Right cardiac atrium (tissue), 5 donors: Measurements from ENCODE around the gene SH2D4B. TPM values are rescaled to one million over a fixed set of nuclear protein-coding genes. Genes with fewer than 3 reads are reported as not detected.
A peak's percentile ranks its signal among the peaks of the same experiment; 100 is the strongest.

Experiments used
- ATAC-seq, 2 donors: fragments of 200-7000 bp; cut with Tn5 transposase; one replicate each; pipeline versions ENCODE4 v1.8.0 to v1.9.1; 2020; ENCODE audit warnings: moderate library complexity in 2 of 2, mild to moderate bottlenecking in 1 of 2
- DNase-seq, 3 donors: peaks; one replicate each; pipeline ENCODE4 v3.0.0-alpha.2; 2020
- H3K27ac ChIP-seq: one replicate; pipeline ENCODE4 v1.5.1; 2013; ENCODE audit warnings: mild to moderate bottlenecking, low read length, control low read depth, moderate library complexity
- H3K27me3 ChIP-seq: one replicate; pipeline ENCODE4 v1.6.1; 2013; ENCODE audit not compliant: control insufficient read depth, insufficient read depth
- H3K4me1 ChIP-seq: one replicate; pipeline ENCODE4 v1.6.1; 2013; ENCODE audit warnings: low read length; ENCODE audit not compliant: control insufficient read depth, insufficient read depth
- H3K4me3 ChIP-seq: one replicate; pipeline ENCODE4 v1.5.1; 2013; ENCODE audit warnings: low read length, control low read depth
- H3K9me3 ChIP-seq: one replicate; pipeline ENCODE4 v1.6.1; 2013; ENCODE audit warnings: low read length; ENCODE audit not compliant: control insufficient read depth
- WGBS: extraction: QIAGEN DNeasy Blood & Tissue Kit; methylation state at CpG from one replicate; pipeline ENCODE4 v1.1.7; 2013; 5-methylcytosine and 5-hydroxymethylcytosine counted together
- intact Hi-C, 4 donors: fragments of 100-400 bp; cut with DNase I; formaldehyde crosslinking; loops; one replicate each; pipeline versions ENCODE4 v1.11.0 to v1.14.0; 2022 to 2023
- polyA plus RNA-seq: library from polyadenylated mRNA; stranded (reverse); fragments of 200-250 nt; gene quantifications from one replicate; pipeline ENCODE4 v1.2.3, GENCODE V29; 2013
- total RNA-seq, 4 donors: library from RNA; stranded (reverse); fragmentation: NEBNext Ultra II Directional; extraction: Animal tissue kit (Norgen Biotek cat#: 25700); gene quantifications; one replicate each; pipeline ENCODE4 v1.2.1, GENCODE V29; 2021
- donor health status: healthy with polysubstance abuse.
- donor health status: DM: no; HTN: yes; CAD: no.
- donor health status: DM: no; HTN: no; CAD: no.
- donor health status: DM: no; HTN: yes; CAD: no; lungs with severe emphysema.
- donor health status: DM: yes; HTN: yes; CAD: no.

The SH2D4B gene
- total and polyA plus RNA-seq, 5 donors = not detected

DNA sequence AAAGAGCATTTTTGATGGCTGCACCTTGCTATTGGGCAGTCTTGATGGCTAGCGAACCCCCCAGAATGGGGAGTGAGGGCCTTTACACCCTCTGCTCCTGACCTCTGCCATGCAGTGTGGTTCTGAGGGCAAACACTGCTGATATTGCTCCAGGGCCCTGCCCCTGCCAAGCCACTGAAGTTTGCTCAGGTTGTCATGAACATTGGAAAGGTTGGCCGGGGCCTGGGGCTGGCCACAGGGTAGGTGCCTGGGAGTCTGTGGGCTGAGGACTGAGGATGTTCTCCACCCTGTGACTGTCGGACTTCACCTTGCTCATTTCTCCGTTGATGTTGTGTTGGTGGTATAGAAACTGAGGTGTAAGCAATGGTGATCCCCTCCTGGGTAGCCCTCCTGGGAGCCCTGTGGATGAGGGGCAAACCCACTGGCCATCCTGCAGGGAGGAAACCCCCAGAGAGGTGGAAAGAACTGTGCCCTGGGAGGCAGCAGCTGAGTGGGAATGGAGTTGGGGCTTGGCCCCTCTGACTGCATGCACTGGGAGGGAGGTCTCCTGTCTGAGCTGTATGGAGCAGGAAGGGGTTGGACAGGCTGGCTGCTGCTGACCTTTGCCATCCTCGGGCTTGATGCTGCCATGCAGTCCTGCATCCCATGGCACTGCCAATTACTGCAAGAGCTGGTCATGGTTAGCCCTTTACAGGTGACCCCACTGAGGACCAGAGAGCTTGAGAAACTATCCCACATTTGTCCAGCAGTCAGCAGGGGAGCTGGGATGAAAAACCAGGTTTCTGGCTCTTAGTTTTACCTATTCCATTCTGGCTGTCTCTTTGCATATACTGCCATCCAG is 77.1 kb downstream of the SH2D4B start:
- no peak overlapping the region for H3K4me3 ChIP-seq
- no peaks in the 10 kb centered on the region for H3K9me3 ChIP-seq
- H3K4me1 ChIP-seq = no peaks in the 10 kb centered on the region
- ATAC-seq (no peak), DNase-seq (no peak)
- intact Hi-C loops = no loop called here
- H3K27ac ChIP-seq = no peak overlapping the region
- no peaks in the 10 kb centered on the region for H3K27me3 ChIP-seq
- WGBS = 97% methylated on average over 5 of the region's 5 CpGs

DNA sequence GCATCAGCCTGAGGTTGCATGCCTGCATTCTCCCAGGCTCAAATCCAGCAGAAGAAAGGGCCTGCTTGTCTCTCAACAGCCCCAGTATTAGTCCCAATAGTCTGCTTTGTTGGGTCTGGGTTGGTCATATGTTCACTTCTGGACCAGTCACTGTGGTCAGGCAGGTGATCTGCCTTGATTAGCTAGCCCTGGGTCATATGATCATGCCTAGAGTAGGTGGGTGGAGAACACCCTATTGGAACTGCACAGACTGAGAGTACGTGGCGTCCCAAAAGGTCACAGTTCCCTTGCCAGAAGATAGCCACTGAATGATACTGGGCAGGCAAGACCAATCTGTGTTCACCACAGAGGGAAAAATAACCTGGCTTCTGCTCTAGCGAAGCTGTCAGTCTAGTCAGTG is 80.1 kb downstream of the SH2D4B start:
- intact Hi-C loops = no loop called here
- no peak overlapping the region for H3K27ac ChIP-seq
- no peaks in the 10 kb centered on the region for H3K9me3 ChIP-seq
- H3K4me1 ChIP-seq = no peaks in the 10 kb centered on the region
- H3K27me3 ChIP-seq = no peaks in the 10 kb centered on the region
- DNase-seq = no peak
- no peak for ATAC-seq
- 80% methylated on average over 3 of the region's 3 CpGs for WGBS
- H3K4me3 ChIP-seq = no peak overlapping the region

DNA sequence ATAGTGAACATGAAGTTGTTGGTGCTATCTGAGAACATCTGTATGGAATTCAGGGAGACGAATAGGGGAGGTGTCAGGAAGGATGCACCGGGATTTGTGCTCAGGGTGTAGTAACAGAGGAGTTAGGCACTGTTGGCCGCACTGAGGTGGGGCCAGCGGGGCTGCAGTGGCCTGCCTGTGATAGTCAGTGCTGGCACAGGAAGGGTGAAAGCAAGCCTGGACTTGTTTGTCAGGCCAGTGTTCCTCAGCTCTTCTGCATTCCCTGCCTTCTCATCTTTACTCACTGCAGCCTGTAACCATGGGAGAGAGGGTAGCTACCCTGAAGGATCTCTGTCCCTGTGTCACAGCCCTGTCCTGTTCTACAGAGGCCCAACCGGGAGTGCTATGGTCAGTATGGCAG is 81.3 kb downstream of the SH2D4B start:
- H3K27ac ChIP-seq = no peak overlapping the region

DNA sequence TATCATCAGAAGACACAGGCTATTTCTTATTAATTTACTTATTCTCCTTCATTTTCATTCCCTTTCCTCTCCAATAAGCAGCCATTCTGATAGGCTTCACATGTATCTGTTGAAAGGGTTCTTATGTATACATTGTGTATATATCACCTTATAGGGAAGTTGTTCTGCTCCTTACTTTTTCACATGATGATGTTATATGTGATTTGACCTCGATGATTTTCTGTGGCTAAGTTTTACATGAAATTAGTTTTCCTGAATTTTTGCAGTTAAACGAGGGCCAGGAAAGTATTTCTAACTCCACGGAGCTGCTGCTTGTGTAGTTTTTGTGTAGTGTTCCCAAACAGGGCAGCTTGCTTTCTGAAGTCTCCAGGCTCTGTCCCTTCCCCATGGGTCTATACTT is 84.5 kb downstream of the SH2D4B start:
- Histone ChIP-seq H3K27me3 (no peaks in the 10 kb centered on the region), H3K4me1 (no peaks in the 10 kb centered on the region), H3K9me3 (no peaks in the 10 kb centered on the region), H3K27ac (no peak overlapping the region), H3K4me3 (no peak overlapping the region)
- intact Hi-C loops = no loop called here
- ATAC-seq = no peak
- WGBS = 68% methylated on average over 3 of the region's 3 CpGs
- DNase-seq = no peak

More for the DNA sequence above, 81.3 kb downstream of the SH2D4B start:
- Histone ChIP-seq H3K27me3 (no peaks in the 10 kb centered on the region), H3K9me3 (no peaks in the 10 kb centered on the region), H3K4me3 (no peak overlapping the region), H3K4me1 (no peaks in the 10 kb centered on the region)
- 92% methylated on average over 5 of the region's 5 CpGs for WGBS
- ATAC-seq (no peak), DNase-seq (no peak)
- intact Hi-C loops = no loop called here

DNA sequence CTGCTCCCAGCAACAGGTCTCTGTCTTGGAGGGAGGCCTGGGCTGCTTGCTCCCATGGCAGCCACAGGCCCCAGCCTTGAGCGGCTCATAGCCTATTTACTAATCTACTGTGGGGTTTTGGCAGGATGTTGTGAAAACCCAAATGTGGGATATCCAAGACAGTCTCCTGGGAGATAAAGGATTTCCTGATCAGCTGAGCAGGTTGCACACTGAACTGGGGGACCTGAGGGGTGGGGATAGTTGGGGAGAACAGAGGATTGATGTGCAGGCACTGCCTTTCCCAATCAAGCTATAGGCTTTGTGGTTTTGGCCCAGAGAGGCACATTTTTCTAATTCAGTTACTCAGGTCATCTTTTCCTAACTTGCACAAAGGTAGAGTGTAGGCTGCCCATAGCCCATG is 92.6 kb downstream of the SH2D4B start:
- H3K4me1 ChIP-seq = no peaks in the 10 kb centered on the region
- no peaks in the 10 kb centered on the region for H3K9me3 ChIP-seq
- ATAC-seq (no peak), DNase-seq (no peak)
- WGBS = 50% methylated on average over 1 of the region's 1 CpG
- no peaks in the 10 kb centered on the region for H3K27me3 ChIP-seq
- intact Hi-C loops = no loop called here
- no peak overlapping the region for H3K27ac ChIP-seq
- H3K4me3 ChIP-seq = no peak overlapping the region

DNA sequence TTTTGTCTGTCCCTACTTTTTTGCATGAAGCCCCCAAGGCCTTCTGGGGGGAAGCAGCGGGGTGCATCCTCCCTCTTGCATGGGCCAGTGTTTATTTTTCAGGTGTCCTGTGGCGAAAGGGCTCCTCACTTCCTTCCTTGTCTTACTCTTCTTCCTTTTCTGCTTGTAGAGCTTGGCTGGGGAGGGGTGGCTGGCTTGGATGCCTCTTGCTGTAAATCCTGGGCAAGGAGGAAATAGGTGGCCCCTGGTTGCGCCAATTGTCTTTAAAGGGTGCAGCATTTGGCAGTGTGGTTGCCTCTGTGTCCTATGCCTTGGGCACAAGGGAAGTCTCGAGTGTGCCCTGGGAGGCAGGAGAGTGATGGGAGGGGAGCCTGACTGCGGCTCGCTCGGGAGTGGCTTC is 95.0 kb downstream of the SH2D4B start:
- 82% methylated on average over 7 of the region's 7 CpGs for WGBS
- intact Hi-C loops = no loop called here
- ATAC-seq (no peak), DNase-seq (no peak)
- Histone ChIP-seq H3K27ac (no peak overlapping the region), H3K4me3 (no peak overlapping the region), H3K27me3 (no peaks in the 10 kb centered on the region), H3K9me3 (no peaks in the 10 kb centered on the region), H3K4me1 (no peaks in the 10 kb centered on the region)

DNA sequence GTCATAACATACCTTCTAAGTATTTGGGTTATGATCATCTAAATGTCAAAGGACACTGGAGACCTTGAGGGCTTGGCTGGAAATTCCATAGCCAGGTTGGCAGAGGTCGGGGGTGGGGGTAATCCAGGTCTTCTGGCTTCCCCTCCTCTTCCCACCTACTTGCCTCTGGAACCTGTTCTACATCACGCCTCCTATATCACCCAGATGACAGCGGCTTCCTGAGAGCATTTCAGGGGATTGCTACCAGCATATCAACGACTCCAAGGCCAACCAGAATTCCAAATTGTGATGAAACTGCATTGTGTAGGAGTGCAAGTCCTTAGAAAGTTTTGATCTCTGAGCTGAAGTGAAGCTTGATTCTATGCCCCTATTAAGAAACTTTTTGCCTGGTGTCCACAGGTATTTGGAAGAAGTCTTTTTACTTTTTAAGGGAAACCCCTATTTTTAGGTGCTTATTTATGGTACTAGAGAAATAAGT is 95.7 kb downstream of the SH2D4B start:
- ATAC-seq = no peak
- 42% methylated on average over 4 of the region's 4 CpGs for WGBS
- intact Hi-C loops = no loop called here

DNA sequence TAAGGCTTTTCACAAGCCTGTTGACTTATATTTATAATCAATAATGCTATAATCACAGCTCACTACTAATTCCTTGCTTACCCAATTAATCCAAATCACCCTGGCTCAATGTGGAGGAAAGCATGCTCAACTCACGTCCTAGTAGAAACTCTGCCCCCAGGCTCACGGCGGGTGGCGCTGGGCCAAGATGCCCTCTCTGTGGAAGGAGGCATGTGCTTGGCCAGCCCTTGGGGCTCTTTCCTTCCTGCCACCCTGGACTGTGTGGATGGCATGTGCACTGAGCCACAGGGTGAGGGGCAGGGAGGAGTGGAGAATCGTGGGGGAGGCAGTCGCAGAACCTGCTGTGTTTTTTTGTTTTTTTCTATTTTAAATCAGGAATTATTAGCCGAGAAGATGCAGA is 96.2 kb downstream of the SH2D4B start:
- H3K9me3 ChIP-seq = no peaks in the 10 kb centered on the region
- 80% methylated on average over 7 of the region's 7 CpGs for WGBS
- no peaks in the 10 kb centered on the region for H3K27me3 ChIP-seq
- H3K27ac ChIP-seq = no peak overlapping the region
- DNase-seq = peak in 1 of 3 donors; percentile 54
- intact Hi-C loops = no loop called here
- no peak for ATAC-seq
- no peaks in the 10 kb centered on the region for H3K4me1 ChIP-seq
- H3K4me3 ChIP-seq = no peak overlapping the region

More for the DNA sequence above, 95.7 kb downstream of the SH2D4B start:
- DNase-seq = no peak
- no peaks in the 10 kb centered on the region for H3K27me3 ChIP-seq
- no peak overlapping the region for H3K4me3 ChIP-seq
- H3K9me3 ChIP-seq = no peaks in the 10 kb centered on the region
- no peak overlapping the region for H3K27ac ChIP-seq
- H3K4me1 ChIP-seq = no peaks in the 10 kb centered on the region

DNA sequence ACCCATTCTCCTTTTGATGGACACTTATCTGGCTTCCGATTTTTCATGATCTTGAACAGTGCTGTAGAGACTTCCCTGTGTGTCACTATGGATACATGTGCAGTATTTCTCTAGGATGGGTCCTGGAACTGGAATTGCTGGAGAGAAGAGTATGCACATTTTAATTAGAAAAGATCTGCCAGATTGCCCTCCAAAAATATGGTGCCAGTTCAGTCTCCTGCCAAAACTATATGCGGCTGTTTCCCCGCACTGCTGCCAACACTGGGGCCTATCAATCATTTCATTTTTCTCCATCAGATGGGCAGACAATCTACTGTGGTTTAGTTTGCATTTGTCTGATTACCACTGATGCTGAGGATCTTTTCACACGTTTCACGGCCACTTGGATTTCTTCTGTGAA is 105.0 kb downstream of the SH2D4B start:
- ATAC-seq (no peak), DNase-seq (no peak)
- no peak overlapping the region for H3K27ac ChIP-seq
- H3K27me3 ChIP-seq = no peaks in the 10 kb centered on the region
- intact Hi-C loops = no loop called here
- no peak overlapping the region for H3K4me3 ChIP-seq
- no peaks in the 10 kb centered on the region for H3K9me3 ChIP-seq
- no peaks in the 10 kb centered on the region for H3K4me1 ChIP-seq
- 81% methylated on average over 5 of the region's 5 CpGs for WGBS

DNA sequence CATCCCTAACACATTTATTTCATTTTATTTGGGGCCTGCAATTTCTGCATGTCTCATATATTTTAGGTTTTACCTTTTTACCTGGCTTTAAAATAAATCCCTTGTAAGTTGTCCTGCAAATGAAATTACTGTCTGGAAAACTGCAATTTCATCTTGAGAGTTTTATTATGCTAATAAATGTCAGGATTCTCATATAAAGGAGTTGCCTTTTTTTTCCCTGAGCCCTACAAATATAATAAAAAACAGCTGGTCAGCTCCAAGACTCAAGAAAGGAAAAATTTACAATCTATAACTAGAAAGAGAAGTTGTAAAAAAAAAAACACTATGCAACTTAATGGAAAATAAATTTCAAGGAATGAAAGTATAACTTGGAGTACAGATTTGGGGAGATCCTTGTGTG is 108.7 kb downstream of the SH2D4B start:
- no peaks in the 10 kb centered on the region for H3K4me1 ChIP-seq
- H3K4me3 ChIP-seq = no peak overlapping the region
- DNase-seq = no peak
- H3K27me3 ChIP-seq = no peaks in the 10 kb centered on the region
- H3K9me3 ChIP-seq = no peaks in the 10 kb centered on the region
- intact Hi-C loops = no loop called here
- ATAC-seq = no peak
- H3K27ac ChIP-seq = no peak overlapping the region

DNA sequence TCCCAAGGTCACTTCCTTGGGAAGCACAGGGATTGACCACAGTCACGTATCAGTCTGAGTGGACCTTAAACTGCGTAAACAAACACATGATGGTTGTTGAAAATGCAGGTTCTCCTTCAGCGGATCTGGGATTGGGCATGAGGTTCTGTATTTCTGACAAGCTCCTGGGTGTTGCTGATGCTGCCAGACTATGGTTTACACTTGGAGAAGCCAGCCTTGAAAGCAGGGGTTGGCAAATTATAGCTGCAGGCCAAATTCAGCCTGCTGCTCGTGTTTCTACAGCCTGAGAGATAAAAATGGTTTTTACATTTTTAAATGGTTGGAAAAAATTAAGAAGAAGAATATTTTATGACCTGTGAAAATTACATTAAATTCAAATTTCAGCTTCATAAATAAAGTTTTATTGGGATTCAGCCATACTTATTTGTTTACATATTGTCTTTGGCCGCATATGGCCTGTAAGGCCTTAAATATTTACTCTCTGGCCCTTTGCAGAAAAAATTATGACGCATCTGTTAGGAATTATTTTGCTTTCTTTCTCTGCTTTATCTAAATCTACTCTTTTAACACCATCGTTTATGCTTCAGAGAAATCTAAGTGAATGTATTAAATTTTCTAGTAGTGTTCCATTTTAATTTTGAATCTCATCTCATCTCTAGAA is 109.6 kb downstream of the SH2D4B start:
- no peak for DNase-seq
- intact Hi-C loops = no loop called here
- H3K4me3 ChIP-seq = no peak overlapping the region
- no peak overlapping the region for H3K27ac ChIP-seq
- H3K4me1 ChIP-seq = no peaks in the 10 kb centered on the region
- 81% methylated on average over 7 of the region's 7 CpGs for WGBS
- ATAC-seq = no peak
- no peaks in the 10 kb centered on the region for H3K27me3 ChIP-seq
- no peaks in the 10 kb centered on the region for H3K9me3 ChIP-seq
